ENCODE measurements around the gene LEO1.

The LEO1 gene

DNA sequence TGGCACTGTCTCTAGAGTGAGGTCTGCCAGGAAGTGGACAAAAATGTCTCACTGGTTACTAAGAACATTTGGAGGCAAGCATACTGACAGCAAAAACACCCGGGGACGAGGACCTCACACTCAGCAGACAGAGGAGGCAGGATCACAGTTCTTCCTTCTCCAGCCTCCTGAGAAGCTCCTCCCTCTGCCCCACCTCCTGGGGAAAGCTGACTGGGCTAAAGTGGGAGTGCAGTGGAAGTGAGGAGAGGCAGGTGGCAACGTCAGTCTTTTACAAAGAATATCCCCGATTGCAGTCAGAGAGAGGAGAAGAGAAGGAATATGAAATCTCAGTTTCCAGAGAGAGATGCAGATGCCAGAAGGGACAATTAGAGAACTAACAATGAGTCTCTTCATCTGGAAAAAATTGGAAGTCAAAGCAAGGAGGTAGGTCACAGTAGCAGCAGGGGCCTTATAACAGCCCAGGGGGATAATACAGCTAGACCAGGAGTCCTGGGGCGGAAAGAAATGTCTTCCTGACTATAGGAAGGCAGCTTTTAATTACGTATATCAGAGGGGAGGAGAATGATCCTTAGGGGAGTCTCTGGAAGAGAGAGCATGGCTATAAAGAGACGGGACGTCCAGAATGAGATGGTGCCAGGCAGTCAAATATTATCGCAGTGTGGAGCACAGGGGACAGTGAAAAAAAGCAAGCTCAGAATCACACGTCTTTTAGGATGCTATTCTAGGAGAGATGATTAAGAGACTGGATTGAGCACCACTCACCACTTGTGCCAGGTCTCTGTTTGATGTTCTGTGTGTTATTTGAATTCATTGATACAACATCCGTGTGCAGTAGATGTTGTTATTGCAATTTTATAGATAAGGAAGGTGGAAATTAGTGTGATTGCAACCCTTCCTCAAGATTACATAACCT is 47.2 kb downstream of the LEO1 start:
- FAIRE-seq, result no peak

DNA sequence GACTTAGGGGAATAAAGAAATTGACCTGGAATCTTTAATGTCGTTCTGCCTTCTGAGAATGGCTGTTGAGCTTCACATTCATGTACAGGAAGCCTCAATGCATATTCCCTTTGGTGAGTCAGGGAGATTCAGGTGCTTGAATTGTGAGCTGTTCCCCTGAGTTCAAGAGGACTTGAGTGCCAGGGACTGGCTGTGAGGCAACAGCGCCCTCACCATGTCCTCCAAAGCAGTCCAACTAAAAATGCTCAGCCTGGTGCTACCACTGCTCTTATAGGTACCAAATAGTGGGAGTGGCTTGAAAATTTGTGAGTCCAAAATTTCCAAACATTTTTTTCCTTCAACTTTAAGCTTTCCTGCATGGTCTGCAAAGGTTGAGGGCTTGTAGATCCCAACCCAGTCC is 54.1 kb downstream of the LEO1 start:
- no peak for FAIRE-seq

DNA sequence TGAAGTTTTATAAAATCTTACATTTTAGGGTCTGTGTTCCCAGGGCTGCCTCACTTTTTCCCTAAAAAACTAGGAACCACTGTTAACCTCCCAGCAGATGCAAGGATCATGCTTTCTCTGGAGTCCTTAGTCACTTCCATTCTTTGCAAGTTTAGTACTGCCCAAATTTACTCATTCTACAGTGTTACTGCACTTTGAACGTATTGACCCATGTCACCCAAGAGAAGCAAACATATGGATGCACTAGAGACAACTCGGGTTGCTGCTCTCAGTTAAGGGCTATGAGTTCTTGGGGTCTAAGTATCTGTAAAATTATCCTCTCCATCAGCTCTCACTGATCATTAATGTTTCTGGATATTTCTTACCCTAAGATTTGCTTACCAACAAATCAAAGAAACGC is 59.0 kb downstream of the LEO1 start:
- no peak for FAIRE-seq

DNA sequence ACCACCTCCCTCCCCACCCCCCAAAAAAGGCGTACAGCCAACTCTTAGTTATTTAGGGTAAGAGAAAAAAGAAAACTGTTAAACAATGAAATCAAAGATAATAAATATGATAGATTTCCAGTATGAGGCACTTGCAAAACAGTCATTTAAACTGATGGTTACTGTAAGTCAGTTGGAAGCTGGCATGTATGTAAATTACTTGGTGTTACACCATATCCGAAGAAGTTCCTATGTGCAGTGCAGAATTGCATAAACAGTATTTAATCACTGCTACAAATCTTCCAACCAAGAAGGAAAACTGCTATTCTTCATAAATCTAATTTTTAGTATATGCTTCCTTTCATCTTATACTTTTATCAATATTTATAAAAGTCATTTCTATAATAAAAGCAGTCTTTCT is 62.0 kb downstream of the LEO1 start:
- FAIRE-seq, result no peak

DNA sequence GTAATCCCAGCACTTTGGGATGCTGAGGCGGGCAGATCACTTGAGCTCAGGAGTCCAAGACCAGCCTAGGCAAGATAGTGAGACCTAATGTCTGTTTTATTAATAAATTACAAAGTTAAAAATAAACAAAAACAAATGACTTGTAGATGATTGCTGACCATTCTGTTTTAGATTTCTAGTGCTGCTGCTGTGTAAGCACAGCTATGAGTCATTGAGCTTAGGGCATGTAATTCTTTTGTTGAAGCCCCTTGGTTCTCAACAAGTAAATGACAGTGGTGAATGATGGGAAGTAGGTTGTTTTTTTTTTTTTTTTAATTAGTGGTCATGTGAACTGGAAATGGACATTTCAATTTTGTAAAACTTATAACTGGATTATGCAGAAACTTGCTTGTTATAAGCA is 63.3 kb downstream of the LEO1 start:
- no peak for FAIRE-seq

DNA sequence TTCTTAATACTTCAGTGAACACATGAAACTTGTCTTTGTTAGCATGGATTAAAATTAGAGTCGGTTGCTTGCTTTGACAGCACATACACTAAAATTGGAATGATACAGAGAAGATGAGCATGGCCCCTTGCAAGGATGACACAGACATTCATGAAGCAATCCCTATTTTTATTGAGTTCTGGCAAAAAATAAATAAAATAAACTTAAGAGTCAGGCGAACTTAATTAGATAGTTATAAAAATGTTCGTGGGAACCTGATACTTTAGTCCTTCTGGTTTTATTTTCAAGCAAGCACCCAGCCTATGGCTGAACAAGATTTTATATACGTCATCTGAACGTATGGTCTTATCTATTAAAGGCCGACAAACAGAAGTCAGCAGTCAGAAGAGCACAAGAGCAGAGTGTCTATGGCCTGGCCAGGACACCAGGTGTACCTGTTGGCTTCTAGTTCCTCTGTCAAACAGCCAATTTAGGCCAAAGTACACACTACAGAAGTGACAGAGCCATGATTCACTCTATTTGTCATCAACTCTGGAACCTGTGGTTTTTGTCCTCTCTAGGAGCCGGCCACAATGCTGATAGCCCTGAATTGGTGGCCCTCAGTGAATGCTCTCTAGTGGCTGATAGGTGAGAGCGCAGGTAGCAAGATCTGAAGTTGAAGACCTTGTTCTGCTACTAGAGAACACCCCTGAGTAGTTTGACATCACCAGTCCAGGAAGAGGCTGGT is 64.3 kb downstream of the LEO1 start:
- no peak for FAIRE-seq

DNA sequence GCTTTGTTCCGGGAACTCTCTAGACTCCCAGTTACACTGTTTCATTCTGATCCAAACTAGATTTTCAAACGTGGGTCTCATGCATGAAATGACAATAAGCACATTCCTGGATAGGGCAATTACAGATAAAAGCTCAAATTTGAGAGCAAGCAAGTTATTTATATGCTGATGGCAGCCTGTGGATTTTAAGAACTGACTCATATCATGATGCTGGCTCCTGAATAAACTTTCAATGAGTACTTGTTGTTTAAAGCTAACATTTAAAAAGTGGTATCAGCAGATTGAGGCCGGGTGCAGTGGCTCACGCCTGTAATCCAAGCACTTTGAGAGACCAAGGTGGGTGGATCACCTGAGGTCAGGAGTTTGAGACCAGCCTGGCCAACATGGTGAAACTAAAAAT is 66.6 kb downstream of the LEO1 start:
- no peak for FAIRE-seq

DNA sequence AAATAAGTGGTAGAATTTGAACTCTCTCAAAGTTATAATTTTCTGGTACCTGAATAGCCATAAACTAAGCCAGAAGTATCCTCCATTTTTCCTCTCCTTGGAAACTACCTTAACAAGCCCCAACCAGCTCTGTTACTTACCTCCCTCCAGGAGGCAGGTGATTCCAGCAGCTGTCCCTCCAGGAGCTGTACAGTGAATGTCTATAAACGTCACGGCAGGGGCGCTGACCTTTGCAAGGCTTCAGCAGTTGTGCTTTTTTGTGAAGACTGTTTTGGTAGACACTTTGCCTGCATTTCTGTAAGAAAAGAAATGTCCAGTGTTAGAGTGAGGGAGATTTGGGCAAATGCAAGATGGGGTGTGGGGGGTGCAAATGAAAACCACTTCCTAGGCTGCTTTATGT is 67.2 kb downstream of the LEO1 start:
- no peak for FAIRE-seq

DNA sequence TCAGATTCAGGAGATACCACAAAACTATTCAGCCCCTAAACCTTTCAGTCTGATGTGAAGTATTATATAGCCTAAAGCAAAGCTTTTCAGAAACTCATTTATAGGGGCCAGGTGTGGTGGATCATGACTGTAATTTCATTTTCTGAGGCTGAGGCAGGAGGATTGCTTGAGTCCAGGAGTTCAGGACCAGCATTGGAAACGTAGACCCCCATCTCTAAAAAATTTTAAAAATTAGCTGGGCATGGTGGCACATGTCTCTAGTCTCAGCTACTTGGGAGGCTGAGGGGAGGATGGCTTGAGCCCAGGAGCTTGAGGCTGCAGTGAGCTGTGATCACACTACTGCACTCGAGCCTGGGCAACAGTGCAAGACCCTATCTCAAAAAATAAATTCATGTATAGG is 82.1 kb downstream of the LEO1 start:
- no peak for FAIRE-seq

DNA sequence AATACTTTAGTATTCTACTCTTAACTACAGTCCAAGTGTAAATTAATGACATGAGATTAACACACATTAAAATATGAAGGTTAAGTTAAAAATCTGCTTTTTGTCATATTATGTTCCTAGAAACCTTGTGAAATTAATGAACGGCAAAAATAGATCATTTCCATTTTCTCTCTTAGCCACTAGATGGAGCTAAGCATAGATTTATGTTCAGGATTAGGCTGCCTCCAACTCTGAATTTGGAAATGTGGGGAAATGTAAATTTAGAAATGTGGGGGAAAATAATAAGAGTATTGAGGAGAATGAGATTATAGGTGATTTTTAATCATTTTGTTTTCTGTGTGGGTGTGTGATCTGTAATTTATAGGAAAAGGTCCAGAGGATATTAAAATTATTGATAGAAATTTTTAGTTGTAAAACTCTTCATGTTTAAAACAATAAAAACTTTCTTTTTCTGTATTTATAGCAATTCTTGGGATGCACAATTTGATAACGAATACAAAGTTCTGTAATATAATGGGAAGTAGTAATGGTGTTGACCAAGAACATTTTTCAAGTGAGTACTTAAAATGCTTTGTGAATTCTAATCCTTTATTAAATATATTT is 82.9 kb downstream of the LEO1 start:
- peak; percentile 77 for FAIRE-seq
